Prostate gland (tissue), 2 donors: ENCODE results near the gene GFPT1.

Experiments
- POLR2A ChIP-seq: fragments of 450-650 bp; IDR thresholded peaks from one replicate; pipeline ENCODE4 v1.6.1; 2016; ENCODE audit warnings: antibody characterized with exemption, mild to moderate bottlenecking
- POLR2AphosphoS5 ChIP-seq: sonication (generic); formaldehyde crosslinking; IDR thresholded peaks from one replicate; pipeline ENCODE4 v1.6.1; 2017; ENCODE audit warnings: antibody characterized with exemption
- TF ChIP-seq, protein P1 (sequence below), 4 experiments: fragments of 200-600 bp in 2 of 4; fragments of 450-650 bp in 2 of 4; sonication (generic) in 2 of 4; IDR thresholded peaks; 1 replicate in 3 of 4; 2 replicates in 1 of 4; pipeline ENCODE4 v1.5.1; 2016 to 2019; ENCODE audit warnings: antibody characterized with exemption in 4 of 4, mild to moderate bottlenecking in 2 of 4, moderate library complexity in 2 of 4

DNA sequence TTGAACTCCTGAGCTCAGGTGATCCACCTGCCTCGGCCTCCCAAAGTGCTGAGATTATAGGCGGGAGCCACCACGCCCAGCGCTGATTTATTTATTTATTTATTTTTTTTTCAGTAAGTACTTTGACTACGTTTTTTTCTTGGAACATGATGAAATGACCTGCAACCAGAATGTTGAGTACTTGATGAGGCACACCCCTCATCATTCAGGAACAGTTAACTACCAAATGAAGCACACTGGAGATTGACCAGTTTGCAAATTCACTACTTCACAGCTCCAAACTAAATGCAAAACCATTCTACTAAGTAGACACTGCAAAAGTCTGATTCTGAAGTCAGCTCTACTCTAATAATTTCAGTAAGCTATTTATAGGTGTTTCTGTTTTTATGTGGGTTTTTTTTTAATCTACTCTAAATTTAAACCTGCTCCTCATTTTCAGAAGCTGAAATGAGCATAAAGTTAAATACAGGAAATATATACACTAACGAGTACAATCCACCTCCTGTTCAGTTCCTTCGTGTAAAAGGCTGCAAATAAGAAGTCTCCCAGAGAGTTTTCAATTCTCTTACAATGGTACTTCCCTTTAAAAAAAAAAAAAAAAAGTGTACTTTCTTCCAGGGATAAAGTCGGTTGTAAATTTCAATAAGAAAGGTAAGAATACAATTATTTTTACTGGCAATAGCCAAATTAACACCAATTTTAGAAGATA is 1.4 kb downstream of the GFPT1 start:
- TF ChIP-seq, protein P1, sequence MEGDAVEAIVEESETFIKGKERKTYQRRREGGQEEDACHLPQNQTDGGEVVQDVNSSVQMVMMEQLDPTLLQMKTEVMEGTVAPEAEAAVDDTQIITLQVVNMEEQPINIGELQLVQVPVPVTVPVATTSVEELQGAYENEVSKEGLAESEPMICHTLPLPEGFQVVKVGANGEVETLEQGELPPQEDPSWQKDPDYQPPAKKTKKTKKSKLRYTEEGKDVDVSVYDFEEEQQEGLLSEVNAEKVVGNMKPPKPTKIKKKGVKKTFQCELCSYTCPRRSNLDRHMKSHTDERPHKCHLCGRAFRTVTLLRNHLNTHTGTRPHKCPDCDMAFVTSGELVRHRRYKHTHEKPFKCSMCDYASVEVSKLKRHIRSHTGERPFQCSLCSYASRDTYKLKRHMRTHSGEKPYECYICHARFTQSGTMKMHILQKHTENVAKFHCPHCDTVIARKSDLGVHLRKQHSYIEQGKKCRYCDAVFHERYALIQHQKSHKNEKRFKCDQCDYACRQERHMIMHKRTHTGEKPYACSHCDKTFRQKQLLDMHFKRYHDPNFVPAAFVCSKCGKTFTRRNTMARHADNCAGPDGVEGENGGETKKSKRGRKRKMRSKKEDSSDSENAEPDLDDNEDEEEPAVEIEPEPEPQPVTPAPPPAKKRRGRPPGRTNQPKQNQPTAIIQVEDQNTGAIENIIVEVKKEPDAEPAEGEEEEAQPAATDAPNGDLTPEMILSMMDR (IDR thresholded peaks at IDR 0.05): no peak
- no peak for TF ChIP-seq POLR2A
- no peak for TF ChIP-seq POLR2AphosphoS5
